Muscle of leg (tissue), 11 donors: ENCODE data around the gene HHAT. TPM values are rescaled to one million over a fixed set of nuclear protein-coding genes. Genes with fewer than 3 reads are reported as not detected.

Experiments
- DNase-seq: peaks from one replicate; pipeline ENCODE4 v3.0.0; 2013
- H3K27ac ChIP-seq: one replicate; pipeline ENCODE4 v1.5.1; 2013; ENCODE audit warnings: mild to moderate bottlenecking, low read length, control low read depth
- H3K27me3 ChIP-seq: one replicate; pipeline ENCODE4 v1.6.1; 2013; ENCODE audit warnings: low read length; ENCODE audit not compliant: control insufficient read depth, insufficient read depth
- H3K36me3 ChIP-seq: one replicate; pipeline ENCODE4 v1.6.1; 2013; ENCODE audit warnings: low read length; ENCODE audit not compliant: control insufficient read depth, insufficient read depth
- H3K4me1 ChIP-seq: one replicate; pipeline ENCODE4 v1.6.1; 2013; ENCODE audit warnings: low read length; ENCODE audit not compliant: control insufficient read depth, insufficient read depth
- H3K4me3 ChIP-seq: one replicate; pipeline ENCODE4 v1.5.1; 2013; ENCODE audit warnings: low read length, control low read depth
- H3K9me3 ChIP-seq: replicated peaks from 2 replicates; pipeline ENCODE4 v1.6.1; 2013; ENCODE audit warnings: low read depth, low read length; ENCODE audit not compliant: control insufficient read depth
- WGBS: methylation state at CpG from one replicate; pipeline ENCODE4 v1.1.5; 2013; ENCODE audit warnings: missing lambda C conversion rate; ENCODE audit not compliant: insufficient coverage; 5-methylcytosine and 5-hydroxymethylcytosine counted together
- polyA plus RNA-seq, 8 donors: library from polyadenylated mRNA; unstranded; fragments of 120-200 nt; gene quantifications; one replicate each; pipeline versions ENCODE4 v1.2.1 to v1.2.3, GENCODE V29; 2013; ENCODE audit warnings: inconsistent platforms in 1 of 8, low replicate concordance in 1 of 8; ENCODE audit not compliant: insufficient read length in 8 of 8, insufficient read depth in 1 of 8
- total RNA-seq: library from RNA; stranded (reverse); fragments of 120-200 nt; gene quantifications from one replicate; pipeline ENCODE4 v1.2.4, GENCODE V29; 2013

The HHAT gene
- total and polyA plus RNA-seq, 9 donors: 3.8 to 6.6 (median 4.5) TPM

DNA sequence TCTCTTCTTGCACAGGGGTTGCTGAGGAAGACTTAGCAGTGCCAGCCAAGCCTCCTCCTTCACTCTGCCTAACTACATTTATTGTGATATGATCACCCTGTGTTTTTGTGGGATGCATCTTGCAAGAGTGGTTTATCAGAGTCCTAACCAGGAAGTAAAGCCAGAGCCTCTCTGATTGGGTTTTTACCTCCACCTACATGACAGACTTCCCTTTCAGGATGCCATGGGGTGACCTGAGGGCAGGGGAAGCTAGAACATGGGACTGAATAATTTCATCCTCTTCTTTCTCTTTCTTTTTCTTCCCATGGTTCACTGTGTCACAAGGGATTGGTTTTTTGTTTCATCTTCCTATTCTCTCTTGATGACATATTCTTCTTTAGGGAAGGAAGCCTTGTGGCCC, 146.6 kb downstream of the HHAT start:
- H3K27me3 ChIP-seq: no peaks in the 10 kb centered on the region
- no peak for DNase-seq
- H3K9me3 ChIP-seq: no peaks in the 10 kb centered on the region
- no peak overlapping the region for H3K4me3 ChIP-seq
- no peaks in the 10 kb centered on the region for H3K4me1 ChIP-seq
- H3K27ac ChIP-seq: no peak overlapping the region
- H3K36me3 ChIP-seq: no peaks in the 10 kb centered on the region

DNA sequence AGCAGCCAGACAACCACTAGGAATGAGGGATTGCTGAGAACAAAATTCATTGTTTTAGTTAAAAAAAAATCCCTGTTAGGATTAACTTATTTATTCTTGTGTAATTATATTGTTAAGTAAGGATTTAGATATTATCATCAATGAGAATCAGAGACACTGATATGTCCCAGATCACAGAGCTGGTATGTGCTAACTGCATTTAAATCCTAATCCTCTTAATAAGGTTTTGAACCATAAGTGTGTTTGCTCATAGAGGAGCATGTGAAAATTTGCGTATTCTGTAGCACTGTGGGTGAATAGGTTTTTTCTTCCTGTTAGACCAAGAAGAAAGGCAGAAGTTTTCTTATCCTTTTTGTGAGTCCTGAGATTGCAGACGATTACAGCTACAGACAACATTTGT, 147.1 kb downstream of the HHAT start:
- DNase-seq: no peak
- H3K4me3 ChIP-seq: no peak overlapping the region
- no peaks in the 10 kb centered on the region for H3K4me1 ChIP-seq
- no CpG with 5 or more reads among the region's 2 CpGs for whole genome bisulfite sequencing
- no peaks in the 10 kb centered on the region for H3K36me3 ChIP-seq
- no peaks in the 10 kb centered on the region for H3K9me3 ChIP-seq
- no peak overlapping the region for H3K27ac ChIP-seq
- no peaks in the 10 kb centered on the region for H3K27me3 ChIP-seq

DNA sequence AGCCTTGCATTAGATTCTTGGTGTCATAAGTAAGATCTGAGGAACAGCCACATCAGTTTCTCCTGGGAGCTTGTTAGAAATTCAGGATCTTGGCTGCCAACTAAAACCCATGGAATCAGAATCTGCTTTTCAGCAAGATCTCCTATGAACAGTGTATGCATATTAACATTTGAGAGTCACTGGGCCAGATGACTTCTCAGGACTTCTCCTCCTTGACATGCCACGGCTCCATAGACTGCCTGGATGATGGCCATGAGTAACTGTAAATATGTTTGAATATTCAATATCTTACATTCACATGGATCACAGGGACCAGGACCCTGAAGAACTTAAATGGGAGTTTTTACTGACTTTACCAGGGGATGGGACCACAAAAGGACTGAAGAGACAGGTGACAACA, 148.0 kb downstream of the HHAT start:
- Histone ChIP-seq H3K4me1 (no peaks in the 10 kb centered on the region), H3K27ac (no peak overlapping the region)

DNA sequence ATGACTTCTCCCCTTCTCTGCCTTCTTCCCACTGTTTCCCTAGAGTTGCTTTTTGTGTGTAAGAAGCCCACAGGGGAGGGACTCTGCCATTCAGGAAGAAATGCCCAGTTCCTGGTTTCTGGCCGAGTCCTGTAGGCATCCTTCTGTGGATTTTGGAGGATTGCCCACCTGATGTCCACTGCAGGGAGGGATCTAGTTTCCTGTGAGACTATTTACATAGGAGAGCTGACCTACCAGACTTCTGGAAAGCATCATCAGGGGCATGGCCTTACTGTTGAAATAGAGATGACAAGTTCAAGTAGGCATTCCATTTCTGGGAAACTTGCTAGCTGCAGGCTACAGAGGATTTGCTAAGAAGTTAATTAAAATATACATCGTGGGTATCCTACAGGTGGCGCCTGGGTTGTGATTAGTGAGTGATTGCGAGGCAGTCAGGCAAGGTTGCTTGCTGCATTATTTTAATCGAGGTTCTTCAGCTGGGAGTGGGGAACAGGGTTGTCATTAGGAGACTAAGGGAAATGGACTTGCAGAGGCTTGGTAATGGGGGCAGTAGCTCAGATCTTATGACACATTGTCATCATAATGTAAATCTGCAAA, 148.7 kb downstream of the HHAT start:
- Histone ChIP-seq H3K4me3 (no peak overlapping the region), H3K27me3 (no peaks in the 10 kb centered on the region), H3K27ac (no peak overlapping the region), H3K36me3 (no peaks in the 10 kb centered on the region), H3K9me3 (no peaks in the 10 kb centered on the region), H3K4me1 (no peaks in the 10 kb centered on the region)
- 77% methylated on average over 4 of the region's 5 CpGs for WGBS
- no peak for DNase-seq

More for the DNA sequence above, 148.0 kb downstream of the HHAT start:
- no peak for DNase-seq
- no CpG with 5 or more reads among the region's 1 CpG for WGBS
- H3K36me3 ChIP-seq: no peaks in the 10 kb centered on the region
- H3K4me3 ChIP-seq: no peak overlapping the region
- H3K27me3 ChIP-seq: no peaks in the 10 kb centered on the region
- no peaks in the 10 kb centered on the region for H3K9me3 ChIP-seq

DNA sequence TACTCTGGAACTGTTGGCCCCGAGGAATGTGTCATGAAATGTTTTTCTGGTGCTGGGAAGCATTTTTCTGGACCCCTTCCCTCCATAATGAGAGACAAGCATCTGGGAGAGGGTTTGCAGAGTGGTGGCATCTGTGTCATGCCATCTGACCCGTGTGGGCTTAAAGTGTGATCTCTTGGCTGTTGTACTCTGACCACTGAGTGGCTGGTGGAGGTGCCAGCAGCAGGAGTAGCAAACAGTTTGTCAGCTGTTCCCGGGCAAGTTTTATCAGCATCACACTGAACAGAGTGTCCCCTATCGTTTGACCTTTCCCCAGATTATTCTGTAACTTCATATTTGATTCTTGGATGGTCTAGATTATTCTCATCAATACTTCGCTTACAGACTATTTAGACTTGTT, 150.1 kb downstream of the HHAT start:
- WGBS: 71% methylated on average over 1 of the region's 5 CpGs
- DNase-seq: no peak
- no peak overlapping the region for H3K4me3 ChIP-seq
- no peak overlapping the region for H3K27ac ChIP-seq
- H3K27me3 ChIP-seq: no peaks in the 10 kb centered on the region
- no peaks in the 10 kb centered on the region for H3K9me3 ChIP-seq
- no peaks in the 10 kb centered on the region for H3K4me1 ChIP-seq
- H3K36me3 ChIP-seq: no peaks in the 10 kb centered on the region

DNA sequence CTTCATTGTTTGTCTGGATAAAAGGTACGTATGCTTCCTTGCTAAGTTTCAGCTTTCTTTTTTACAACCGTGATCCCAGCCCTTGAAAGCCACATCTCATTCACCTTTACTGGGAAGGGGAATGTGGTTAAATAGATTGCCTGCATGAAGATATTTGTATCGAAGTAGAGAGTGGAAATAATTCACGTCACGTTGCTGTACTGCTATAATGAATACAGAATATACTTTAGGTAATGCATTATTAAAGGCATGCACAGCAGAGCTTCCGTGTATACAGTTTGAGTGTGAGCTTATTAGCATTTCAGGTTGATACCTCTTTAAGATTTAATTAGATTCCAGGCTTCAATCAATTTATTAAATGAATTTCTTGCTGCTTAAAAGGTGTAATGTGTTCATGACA, 153.8 kb downstream of the HHAT start:
- no CpG with 5 or more reads among the region's 6 CpGs for WGBS
- Histone ChIP-seq H3K36me3 (no peaks in the 10 kb centered on the region), H3K4me1 (no peaks in the 10 kb centered on the region), H3K4me3 (no peak overlapping the region), H3K27ac (no peak overlapping the region), H3K27me3 (no peaks in the 10 kb centered on the region), H3K9me3 (no peaks in the 10 kb centered on the region)
- DNase-seq: no peak

DNA sequence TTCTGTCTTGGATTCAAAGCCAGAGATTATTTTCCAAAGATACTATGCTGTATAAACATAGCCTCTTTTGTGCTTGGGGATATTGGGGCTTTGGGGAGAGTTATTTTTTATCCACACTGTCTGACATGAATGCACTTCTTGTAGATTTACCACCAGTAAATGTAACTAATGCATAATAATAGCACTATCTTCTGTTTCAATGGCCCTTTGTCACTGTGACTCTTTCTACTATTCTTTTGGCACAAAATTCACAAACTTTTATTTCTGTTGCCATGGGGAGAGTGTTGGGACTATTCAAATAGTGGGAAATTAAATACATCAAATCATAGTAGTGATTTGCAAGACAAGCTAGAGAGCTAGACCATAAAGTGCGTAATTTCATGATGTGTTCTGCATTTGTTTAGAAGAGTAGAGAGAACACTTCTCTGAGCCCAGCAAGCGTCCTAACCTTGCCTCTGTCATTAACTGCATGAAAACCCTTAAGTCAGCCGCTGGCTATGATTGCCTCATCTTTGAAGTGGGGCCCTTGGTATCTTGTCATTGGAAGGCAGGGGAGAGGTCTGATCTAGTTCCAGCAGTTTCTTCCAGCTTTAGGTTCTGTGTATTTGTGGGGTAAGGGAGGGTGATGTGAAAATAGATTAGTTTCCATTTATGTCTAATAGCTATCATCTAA, 154.4 kb downstream of the HHAT start:
- Histone ChIP-seq H3K4me3 (no peak overlapping the region), H3K9me3 (no peaks in the 10 kb centered on the region)
- no CpG with 5 or more reads among the region's 3 CpGs for WGBS

DNA sequence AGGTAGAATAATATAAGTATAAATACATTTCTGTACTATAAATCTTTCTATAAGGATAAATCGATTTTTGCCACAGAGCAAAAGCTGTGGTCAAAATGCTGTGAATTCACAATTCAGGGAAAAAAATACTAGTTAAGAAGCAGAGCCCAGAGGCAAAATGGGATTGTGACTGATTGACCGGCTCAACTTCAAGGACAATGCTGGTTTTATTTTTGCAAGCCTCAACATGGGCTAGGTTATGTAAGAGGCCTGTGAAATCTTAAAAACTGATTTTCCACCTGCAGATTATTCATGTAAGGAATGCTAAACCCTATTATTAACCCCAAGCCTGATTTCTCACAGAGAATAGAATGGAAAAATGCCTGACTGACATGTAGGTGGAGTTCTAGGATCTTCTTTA, 155.1 kb downstream of the HHAT start:
- Histone ChIP-seq H3K4me3 (no peak overlapping the region), H3K27me3 (no peaks in the 10 kb centered on the region), H3K36me3 (no peaks in the 10 kb centered on the region), H3K4me1 (no peaks in the 10 kb centered on the region), H3K9me3 (no peaks in the 10 kb centered on the region), H3K27ac (no peak overlapping the region)
- 100% methylated on average over 1 of the region's 2 CpGs for WGBS
- no peak for DNase-seq

More for the DNA sequence above, 154.4 kb downstream of the HHAT start:
- Histone ChIP-seq H3K4me1 (no peaks in the 10 kb centered on the region), H3K36me3 (no peaks in the 10 kb centered on the region), H3K27ac (no peak overlapping the region), H3K27me3 (no peaks in the 10 kb centered on the region)
- no peak for DNase-seq

DNA sequence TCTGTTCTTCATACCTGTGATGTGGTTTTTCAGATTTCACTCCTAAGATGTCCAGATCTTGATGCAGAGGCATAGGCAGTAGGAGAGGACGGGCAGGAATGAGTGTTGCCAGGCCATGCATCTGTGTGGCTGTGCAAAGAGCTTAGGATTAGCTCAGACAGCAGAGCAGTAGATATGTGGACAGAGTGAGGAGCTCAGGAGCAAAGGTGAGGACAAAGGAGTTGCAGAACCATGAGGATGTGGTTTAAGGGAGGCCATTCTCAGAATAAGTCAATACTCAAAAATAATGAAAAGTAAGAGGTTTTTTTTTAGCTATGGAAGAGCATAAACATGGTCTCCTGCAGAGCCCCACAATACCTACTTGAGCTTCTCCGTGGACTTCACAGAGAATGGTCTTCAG, 158.3 kb downstream of the HHAT start:
- Histone ChIP-seq H3K36me3 (no peaks in the 10 kb centered on the region), H3K27me3 (no peaks in the 10 kb centered on the region), H3K9me3 (no peaks in the 10 kb centered on the region), H3K4me3 (no peak overlapping the region), H3K27ac (no peak overlapping the region), H3K4me1 (peaks cover 8% of the 10 kb centered on the region)
- 88% methylated on average over 1 of the region's 2 CpGs for WGBS
- DNase-seq: no peak

DNA sequence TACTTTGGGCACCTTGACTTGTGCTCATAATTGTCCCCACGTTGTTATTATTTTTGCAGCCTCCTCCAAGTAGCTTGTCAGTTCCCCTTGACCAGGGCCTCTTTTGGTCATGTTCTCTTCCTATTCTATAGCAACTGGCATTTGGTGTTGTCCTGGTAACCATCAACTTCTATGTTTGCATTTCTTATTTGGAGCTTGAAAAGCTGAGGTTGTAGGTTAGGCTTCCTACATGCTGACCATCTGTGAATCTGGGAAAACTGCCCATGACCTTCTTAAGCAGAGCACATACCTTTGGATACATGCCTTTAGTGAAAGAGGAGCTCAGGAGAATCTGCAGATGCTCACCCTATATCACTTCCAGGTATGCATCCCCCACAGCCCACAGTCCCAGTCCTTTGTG, 160.8 kb downstream of the HHAT start:
- H3K4me3 ChIP-seq: no peak overlapping the region
- H3K4me1 ChIP-seq: peaks cover 8% of the 10 kb centered on the region
- no peaks in the 10 kb centered on the region for H3K36me3 ChIP-seq
- no peaks in the 10 kb centered on the region for H3K27me3 ChIP-seq
- H3K27ac ChIP-seq: peak overlapping the region; percentile 8
- H3K9me3 ChIP-seq: no peaks in the 10 kb centered on the region
- DNase-seq: peak; percentile 88
- WGBS: 50% methylated on average over 1 of the region's 1 CpG

DNA sequence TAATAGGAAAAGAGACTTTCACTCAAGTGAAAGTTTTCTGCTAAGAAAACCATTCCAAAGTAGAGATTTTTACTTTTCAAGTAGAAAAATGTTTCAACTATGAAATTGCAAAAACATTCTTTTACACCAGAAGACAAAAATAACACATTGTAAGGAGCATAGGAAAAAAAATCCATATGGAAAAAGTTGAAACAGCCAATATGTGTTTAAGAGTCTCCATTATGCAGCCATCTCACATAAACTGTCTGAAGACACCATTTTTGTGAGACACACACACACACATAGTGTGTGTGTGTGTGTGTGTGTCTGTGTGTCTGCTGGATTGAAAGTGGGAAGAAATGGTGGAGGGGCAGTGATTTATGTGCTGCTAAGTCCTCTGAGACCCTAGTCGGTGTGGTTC, 162.1 kb downstream of the HHAT start:
- 17% methylated on average over 1 of the region's 1 CpG for WGBS
- Histone ChIP-seq H3K4me1 (peaks cover 8% of the 10 kb centered on the region), H3K4me3 (no peak overlapping the region), H3K27ac (peak overlapping the region; percentile 29), H3K9me3 (no peaks in the 10 kb centered on the region), H3K36me3 (no peaks in the 10 kb centered on the region), H3K27me3 (no peaks in the 10 kb centered on the region)
- DNase-seq: peak; percentile 78
